ENCODE results near the gene LCN12. TPM values are rescaled to one million over a fixed set of nuclear protein-coding genes. Genes with fewer than 3 reads are reported as not detected.

Gene LCN12
- total RNA-seq, 2 donors from 2014 or later: 0.27 TPM; not detected in 1

- ATAC-seq (ENCODE audit: insufficient number of reproducible peaks, low FRiP score, low read depth) (no peak), DNase-seq (ENCODE audit: low spot score) (no peak)
- no peak for TF ChIP-seq CTCF (IDR thresholded peaks at IDR 0.05)
- H3K4me3 ChIP-seq: no peak overlapping the region
- peak overlapping the region in 1 of 2 donors; percentile 30 for H3K27ac ChIP-seq
- H3K4me1 ChIP-seq (ENCODE audit: control insufficient read depth in 1 of 2, low read depth in 2 of 2): peaks cover 11 to 29% of the 10 kb centered on the region in 2 donors
- H3K9me3 ChIP-seq: no peaks in the 10 kb centered on the region
- no peaks in the 10 kb centered on the region for H3K27me3 ChIP-seq (replicated peaks; ENCODE audit: insufficient read depth)
- H3K36me3 ChIP-seq: peaks cover 34% of the 10 kb centered on the region
Measured at GRCh38 chr9:136939431-136939995, 12.6 kb upstream of the LCN12 start.

- Histone ChIP-seq H3K4me3 (no peak overlapping the region), H3K4me1 (ENCODE audit: control insufficient read depth in 1 of 2, low read depth in 2 of 2) (peaks cover 11 to 29% of the 10 kb centered on the region in 2 donors), H3K27ac (peak overlapping the region in 1 of 2 donors; percentile 30), H3K36me3 (peaks cover 34% of the 10 kb centered on the region), H3K9me3 (no peaks in the 10 kb centered on the region), H3K27me3 (replicated peaks; ENCODE audit: insufficient read depth) (no peaks in the 10 kb centered on the region)
- ATAC-seq (ENCODE audit: insufficient number of reproducible peaks, low FRiP score, low read depth) (peak; percentile 34), DNase-seq (ENCODE audit: low spot score) (no peak)
- no peak for TF ChIP-seq CTCF (IDR thresholded peaks at IDR 0.05)
Measured at GRCh38 chr9:136939996-136940525, 12.0 kb upstream of the LCN12 start.

- Histone ChIP-seq H3K4me3 (no peak overlapping the region), H3K36me3 (peaks cover 34% of the 10 kb centered on the region), H3K27me3 (replicated peaks; ENCODE audit: insufficient read depth) (no peaks in the 10 kb centered on the region), H3K27ac (no peak overlapping the region), H3K4me1 (ENCODE audit: control insufficient read depth in 1 of 2, low read depth in 2 of 2) (peaks cover 11 to 29% of the 10 kb centered on the region in 2 donors), H3K9me3 (no peaks in the 10 kb centered on the region)
- TF ChIP-seq CTCF (IDR thresholded peaks at IDR 0.05): no peak
- DNase-seq (ENCODE audit: low spot score) (no peak), ATAC-seq (ENCODE audit: insufficient number of reproducible peaks, low FRiP score, low read depth) (no peak)
Measured at GRCh38 chr9:136940526-136941230, 11.4 kb upstream of the LCN12 start.

- Histone ChIP-seq H3K9me3 (no peaks in the 10 kb centered on the region), H3K27me3 (replicated peaks; ENCODE audit: insufficient read depth) (no peaks in the 10 kb centered on the region), H3K4me3 (no peak overlapping the region), H3K36me3 (peaks cover 34% of the 10 kb centered on the region), H3K4me1 (ENCODE audit: control insufficient read depth in 1 of 2, low read depth in 2 of 2) (peaks cover 11 to 29% of the 10 kb centered on the region in 2 donors), H3K27ac (no peak overlapping the region)
- ATAC-seq (ENCODE audit: insufficient number of reproducible peaks, low FRiP score, low read depth): no peak
- TF ChIP-seq CTCF (IDR thresholded peaks at IDR 0.05): no peak
- DNase-seq (ENCODE audit: low spot score): no peak
Measured at GRCh38 chr9:136941231-136942111, 10.6 kb upstream of the LCN12 start.
